Thyroid gland (tissue), 4 donors: ENCODE data around the gene KDM5B. TPM values are rescaled to one million over a fixed set of nuclear protein-coding genes. Genes with fewer than 3 reads are reported as not detected.

Experiments used
- DNase-seq, 2 donors: peaks; one replicate each; pipeline ENCODE4 v3.0.0-alpha.2; 2019
- H3K27ac ChIP-seq, 3 donors: fragments of 200-600 bp; sonication (generic); 1 replicate in 2 of 3; 2 replicates in 1 of 3; pipeline ENCODE4 v1.5.1; 2016 to 2019; ENCODE audit warnings: mild to moderate bottlenecking in 1 of 3, moderate library complexity in 1 of 3
- H3K27me3 ChIP-seq: fragments of 200-600 bp; sonication (generic); one replicate; pipeline ENCODE4 v1.5.1; 2019
- H3K36me3 ChIP-seq, 2 donors: fragments of 200-600 bp; sonication (generic); one replicate each; pipeline ENCODE4 v1.5.1; 2016 to 2019
- H3K4me1 ChIP-seq, 2 donors: fragments of 200-600 bp; sonication (generic); one replicate each; pipeline ENCODE4 v1.5.1; 2017 to 2019
- H3K4me3 ChIP-seq, 3 donors: fragments of 200-600 bp; sonication (generic); replicated peaks in 1 of 3; 1 replicate in 2 of 3; 2 replicates in 1 of 3; pipeline ENCODE4 v1.5.1; 2016; ENCODE audit warnings: mild to moderate bottlenecking in 1 of 3
- H3K9me3 ChIP-seq: fragments of 200-600 bp; sonication (generic); one replicate; pipeline ENCODE4 v1.5.1; 2017
- CTCF ChIP-seq, 6 experiments: fragments of 200-600 bp in 3 of 6; fragments of 450-650 bp in 3 of 6; sonication (generic) in 3 of 6; IDR thresholded peaks; one replicate each; pipeline ENCODE4 v1.5.1; 2016 to 2019; ENCODE audit warnings: antibody characterized with exemption in 6 of 6, mild to moderate bottlenecking in 2 of 6, inconsistent platforms in 1 of 6, moderate library complexity in 1 of 6
- POLR2A ChIP-seq, 2 donors: fragments of 450-650 bp; IDR thresholded peaks; one replicate each; pipeline ENCODE4 v1.6.1; 2017; ENCODE audit warnings: antibody characterized with exemption in 2 of 2, mild to moderate bottlenecking in 2 of 2, moderate library complexity in 1 of 2
- WGBS, 2 donors: methylation state at CpG; one replicate each; pipeline ENCODE4 v1.1.5; 2017; 5-methylcytosine and 5-hydroxymethylcytosine counted together
- intact Hi-C: fragments of 100-400 bp; cut with DNase I; formaldehyde crosslinking; loops from one replicate; pipeline ENCODE4 v1.15.1; 2023
- small RNA-seq: library from RNA; depleted of rRNA; stranded (forward); fragments of <200 nt; gene quantifications from one replicate; pipeline ENCODE3, GENCODE V24; 2016
- total RNA-seq, 4 donors: library from RNA; depleted of rRNA; stranded (reverse); fragments of >200 nt; gene quantifications; one replicate each; pipeline ENCODE4 v1.2.3, GENCODE V29; 2016

KDM5B gene
- total RNA-seq, 4 donors from 2014 or later = 53.1 to 78.5 (median 61.2) TPM

- Histone ChIP-seq H3K4me3 (no peak overlapping the region), H3K4me1 (no peaks in the 10 kb centered on the region), H3K27me3 (no peaks in the 10 kb centered on the region), H3K27ac (no peak overlapping the region), H3K9me3 (no peaks in the 10 kb centered on the region), H3K36me3 (no peaks in the 10 kb centered on the region)
- intact Hi-C loops = no loop called here
- 64 to 71% methylated on average over 2 of the region's 2 CpGs for WGBS, 2 donors
- TF ChIP-seq POLR2A (IDR thresholded peaks at IDR 0.05) (no peak), CTCF (IDR thresholded peaks at IDR 0.05) (no peak)
- DNase-seq = no peak
Measured at GRCh38 chr1:202680586-202681352, 127.5 kb downstream of the KDM5B start.

- TF ChIP-seq POLR2A (IDR thresholded peaks at IDR 0.05) (no peak), CTCF (IDR thresholded peaks at IDR 0.05) (no peak)
- DNase-seq = no peak
Measured at GRCh38 chr1:202679406-202680177, 128.6 kb downstream of the KDM5B start.

GRCh38 chr1:202677433-202677832, 130.8 kb downstream of the KDM5B start:
- Histone ChIP-seq H3K4me1 (no peaks in the 10 kb centered on the region), H3K4me3 (no peak overlapping the region), H3K36me3 (no peaks in the 10 kb centered on the region), H3K9me3 (no peaks in the 10 kb centered on the region), H3K27ac (no peak overlapping the region), H3K27me3 (no peaks in the 10 kb centered on the region)
- DNase-seq = no peak
- 88 to 91% methylated on average over 2 of the region's 2 CpGs for WGBS, 2 donors
- no peak for TF ChIP-seq CTCF (IDR thresholded peaks at IDR 0.05)
- TF ChIP-seq POLR2A (IDR thresholded peaks at IDR 0.05) = no peak
- intact Hi-C loops = no loop called here

More at GRCh38 chr1:202679406-202680177, 128.6 kb downstream of the KDM5B start:
- 78 to 80% methylated on average over 4 of the region's 4 CpGs for WGBS, 2 donors
- Histone ChIP-seq H3K4me1 (no peaks in the 10 kb centered on the region), H3K36me3 (no peaks in the 10 kb centered on the region), H3K4me3 (no peak overlapping the region), H3K27me3 (no peaks in the 10 kb centered on the region), H3K27ac (no peak overlapping the region), H3K9me3 (no peaks in the 10 kb centered on the region)
- intact Hi-C loops = no loop called here

Small RNAs within 50 kb of the gene (small RNA-seq; reads per million reads assigned to genes)
- gene AC098934.3 = not detected

Other genes starting within 250 kb of the KDM5B start
- gene SYT2, start 98.0 kb downstream of the KDM5B start, total RNA-seq = under 1 TPM in 2 of 4 donors, not detected in 2; under 0.01 to 0.38 TPM
- gene PCAT6, start 2.5 kb upstream of the KDM5B start, total RNA-seq = not detected
- gene RABIF, start 80.7 kb upstream of the KDM5B start, total RNA-seq = 10 to 100 TPM in 1 of 4 donors, 1 to 10 TPM in 3; 6.1 to 10.7 (median 7.8) TPM
- gene KLHL12, start 118.8 kb upstream of the KDM5B start, total RNA-seq = 10 to 100 TPM; 25.1 to 34.0 (median 29.1) TPM
- gene ADIPOR1, start 149.9 kb upstream of the KDM5B start, total RNA-seq = 100 to 1,000 TPM in 1 of 4 donors, 10 to 100 TPM in 3; 76.3 to 108 (median 81.2) TPM
- 10 to 100 TPM; 48.0 to 94.8 (median 64.6) TPM for gene CYB5R1, start 158.8 kb upstream of the KDM5B start, total RNA-seq
- gene TMEM183A, start 199.0 kb upstream of the KDM5B start, total RNA-seq = 10 to 100 TPM; 71.0 to 93.9 (median 84.2) TPM
- gene PPFIA4, start 218.1 kb upstream of the KDM5B start, total RNA-seq = 1 to 10 TPM in 3 of 4 donors, under 1 TPM in 1; 0.54 to 3.0 (median 2.1) TPM